GM12878 (cell line): ENCODE results near the gene PTK6. TPM values are rescaled to one million over a fixed set of nuclear protein-coding genes. Genes with fewer than 3 reads are reported as not detected.
A peak's percentile ranks its signal among the peaks of the same experiment; 100 is the strongest.

Experiments
- ASH2L ChIP-seq: fragments of 300-600, 200-600 bp; sonication (generic); IDR thresholded peaks from 2 replicates; pipeline ENCODE4 v1.6.1; 2017; ENCODE audit warnings: low read depth, mild to moderate bottlenecking, borderline replicate concordance
- CEBPB ChIP-seq, 2 experiments: fragments of 150-350 bp in 1 of 2; IDR thresholded peaks; 2 replicates each; pipeline ENCODE4 v1.6.1; 2012 to 2014; ENCODE audit warnings: low read depth in 2 of 2, low read length in 2 of 2, borderline replicate concordance in 1 of 2, inconsistent platforms in 1 of 2
- EED ChIP-seq: sonication (generic); IDR thresholded peaks from 2 replicates; pipeline ENCODE4 v1.6.1; 2016; ENCODE audit warnings: antibody characterized with exemption, low read depth
- EGR1 ChIP-seq, 2 experiments: IDR thresholded peaks; 1 replicate in 1 of 2; 2 replicates in 1 of 2; pipeline ENCODE4 v1.6.1; 2011 to 2012; ENCODE audit warnings: low read depth in 2 of 2, low read length in 2 of 2, borderline replicate concordance in 1 of 2, mild to moderate bottlenecking in 1 of 2, moderate library complexity in 1 of 2
- EZH2 ChIP-seq: IDR thresholded peaks from 2 replicates; pipeline ENCODE4 v1.6.1; 2012; ENCODE audit warnings: low read depth, mild to moderate bottlenecking, control low read depth, inconsistent platforms, low read length, borderline replicate concordance; ENCODE audit not compliant: control insufficient read depth
- HDAC6 ChIP-seq: fragments of 200-600 bp; sonication (generic); IDR thresholded peaks from one replicate; pipeline ENCODE4 v1.8.0; 2017; ENCODE audit warnings: antibody characterized with exemption; ENCODE audit not compliant: unreplicated experiment
- IKZF1 ChIP-seq: fragments of 450-650 bp; conservative IDR thresholded peaks from 2 replicates; pipeline ENCODE4 v1.6.1; 2017; ENCODE audit warnings: antibody characterized with exemption, mild to moderate bottlenecking
- MTA2 ChIP-seq: fragments of 450-650 bp; IDR thresholded peaks from 2 replicates; pipeline ENCODE4 v1.6.1; 2016; ENCODE audit warnings: low read depth, mild to moderate bottlenecking, moderate library complexity
- MYC ChIP-seq: IDR thresholded peaks from 2 replicates; pipeline ENCODE4 v1.6.1; 2011; ENCODE audit warnings: mild to moderate bottlenecking, low read length, moderate library complexity, inconsistent platforms; ENCODE audit not compliant: insufficient read depth, insufficient replicate concordance, insufficient read length, severe bottlenecking
- NFYB ChIP-seq: IDR thresholded peaks from 2 replicates; pipeline ENCODE4 v1.6.1; 2011; ENCODE audit warnings: low read depth, mild to moderate bottlenecking, low read length, improper control_type of control experiment, moderate library complexity; ENCODE audit not compliant: insufficient read depth
- NR2F1 ChIP-seq: fragments of 450-650 bp; conservative IDR thresholded peaks from 2 replicates; pipeline ENCODE4 v1.6.1; 2017; ENCODE audit warnings: mild to moderate bottlenecking
- PAX8 ChIP-seq: fragments of 450-650 bp; IDR thresholded peaks from 2 replicates; pipeline ENCODE4 v1.6.1; 2017; ENCODE audit warnings: mild to moderate bottlenecking, moderate library complexity
- POLR2A ChIP-seq: IDR thresholded peaks from 2 replicates; pipeline ENCODE4 v1.6.1; 2011; ENCODE audit warnings: low read depth, mild to moderate bottlenecking, low read length
- RBBP5 ChIP-seq: fragments of 200-600 bp; sonication (generic); conservative IDR thresholded peaks from 2 replicates; pipeline ENCODE4 v1.6.1; 2016
- SKIL ChIP-seq: fragments of 450-650 bp; IDR thresholded peaks from 2 replicates; pipeline ENCODE4 v1.6.1; 2017; ENCODE audit warnings: mild to moderate bottlenecking, low read depth, inconsistent platforms; ENCODE audit not compliant: poor library complexity, severe bottlenecking
- SPI1 ChIP-seq: IDR thresholded peaks from 2 replicates; pipeline ENCODE4 v1.6.1; 2011; ENCODE audit warnings: low read depth, mild to moderate bottlenecking, low read length, moderate library complexity, borderline replicate concordance; ENCODE audit not compliant: insufficient read depth
- SREBF1 ChIP-seq: IDR thresholded peaks from 2 replicates; pipeline ENCODE4 v1.6.1; 2012; ENCODE audit warnings: mild to moderate bottlenecking, low read length
- SUPT20H ChIP-seq: IDR thresholded peaks from 2 replicates; pipeline ENCODE4 v1.6.1; 2011; ENCODE audit warnings: low read depth, mild to moderate bottlenecking, low read length, moderate library complexity, borderline replicate concordance; ENCODE audit not compliant: control insufficient read depth
- TCF12 ChIP-seq: IDR thresholded peaks from 2 replicates; pipeline ENCODE4 v1.6.1; 2011; ENCODE audit warnings: low read depth, mild to moderate bottlenecking, low read length
- ZBTB11 ChIP-seq: fragments of 450-650 bp; formaldehyde crosslinking; IDR thresholded peaks from 2 replicates; pipeline ENCODE4 v1.5.0; 2022; ENCODE audit warnings: mild to moderate bottlenecking, missing genetic modification characterization
- ZBTB4 ChIP-seq: fragments of 450-650 bp; formaldehyde crosslinking; IDR thresholded peaks from 2 replicates; pipeline ENCODE4 v1.4.0; 2022; ENCODE audit warnings: mild to moderate bottlenecking, moderate library complexity
- ZNF207 ChIP-seq: fragments of 450-650 bp; IDR thresholded peaks from 2 replicates; pipeline ENCODE4 v1.6.1; 2014; ENCODE audit warnings: antibody characterized with exemption, mild to moderate bottlenecking, borderline replicate concordance
- polyA plus RNA-seq, 11 experiments: library from polyadenylated mRNA; depleted of rRNA in 4 of 11; unstranded in 6 of 11; stranded (reverse) in 5 of 11; fragments of >200 nt; fragmentation: Nextera tagmentation in 4 of 11; fragmentation: Illumina TruSeq in 1 of 11; extraction: Ambion mirVana in 4 of 11; extraction: Trizol in 1 of 11; gene quantifications; 1 replicate in 1 of 11; 2 replicates in 10 of 11; pipeline versions ENCODE4 v1.2.1 to v1.2.3, GENCODE V29; 2011 to 2016; ENCODE audit warnings: inconsistent platforms in 2 of 11, missing spikeins in 2 of 11, low read depth in 1 of 11
- total RNA-seq, 4 experiments: library from RNA; depleted of rRNA in 3 of 4; stranded (reverse); fragments of >200 nt in 3 of 4; fragmentation: Illumina TruSeq in 1 of 4; extraction: Trizol in 1 of 4; gene quantifications; 2 replicates each; pipeline versions ENCODE4 v1.2.1 to v1.2.3, GENCODE V29; 2013 to 2021

PTK6 gene
- total and polyA plus RNA-seq, 10 of the 15 experiments (the other 5 are each of a cell fraction or from before 2014, with no cell fraction given) = 0.02 to 0.21 (median 0.09) TPM; not detected in 3

GRCh38 chr20:63537525-63538203 is 488 bp upstream of the PTK6 start (continued):
- no peak for TF ChIP-seq CEBPB (IDR thresholded peaks at IDR 0.05; ENCODE audit: borderline replicate concordance in 1 of 2, low read depth in 2 of 2, low read length in 2 of 2)
- no peak for TF ChIP-seq MTA2
- TF ChIP-seq SREBF1 = no peak
- no peak for TF ChIP-seq RBBP5
- TF ChIP-seq SPI1 = 0 out of 2 replicates have a peak, but pooled peaks have one; percentile 25
- TF ChIP-seq ZNF207 = no peak
- no peak for TF ChIP-seq ZBTB4 (CRISPR knock-in tag)
- TF ChIP-seq SUPT20H = no peak
- TF ChIP-seq TCF12 = peak; percentile 80
- peak; percentile 84 for TF ChIP-seq POLR2A
- no peak for TF ChIP-seq SKIL
- TF ChIP-seq EGR1 (IDR thresholded peaks at IDR 0.05; ENCODE audit: borderline replicate concordance in 1 of 2, low read depth in 2 of 2, low read length in 2 of 2) = peak in 1 of 2 experiments; percentile 37; a peak in 2 of 3 replicates
- no peak for TF ChIP-seq MYC
- no peak for TF ChIP-seq PAX8
- TF ChIP-seq NR2F1 = peak; percentile 63
- TF ChIP-seq HDAC6 = no peak
- peak; percentile 73 for TF ChIP-seq EED
- 0 out of 2 replicates have a peak, but pooled peaks have one; percentile 31 for TF ChIP-seq ZBTB11 (CRISPR knock-in tag)
- no peak for TF ChIP-seq NFYB
- no peak for TF ChIP-seq ASH2L
- TF ChIP-seq IKZF1 = peak; percentile 90
- TF ChIP-seq EZH2 = no peak
